HG03103 (cell line): ENCODE data around the gene ALK.

Source experiments
- ATAC-seq: cut with Tn5 transposase; IDR thresholded peaks from one replicate; pipeline ENCODE4 v1.9.1; 2021; ENCODE audit warnings: low read depth; ENCODE audit not compliant: unreplicated experiment

Gene ALK

GRCh38 chr2:29159125-29159524 lies 762.3 kb downstream of the ALK start:
- ATAC-seq: no peak

- no peak for ATAC-seq
These were observed 764.3 kb downstream of the ALK start for GRCh38 chr2:29157131-29157530.

GRCh38 chr2:29155578-29155977 lies 765.8 kb downstream of the ALK start:
- no peak for ATAC-seq

- ATAC-seq: no peak
These were observed 766.8 kb downstream of the ALK start for GRCh38 chr2:29154610-29155009.

- no peak for ATAC-seq
These were observed 773.4 kb downstream of the ALK start for GRCh38 chr2:29147963-29148362.

GRCh38 chr2:29146197-29146596 lies 775.2 kb downstream of the ALK start:
- ATAC-seq: no peak

- no peak for ATAC-seq
These were observed 777.7 kb downstream of the ALK start for GRCh38 chr2:29143657-29144056.
